Retinal pigment epithelial cell (primary cell): ENCODE results near the gene OLFM2.

Experiments used
- DNase-seq: peaks from one replicate; pipeline ENCODE4 v3.0.0-alpha.2; 2010; ENCODE audit warnings: low read depth
- H3K4me3 ChIP-seq: 2 replicates; pipeline ENCODE4 v1.5.1; 2011; ENCODE audit warnings: mild to moderate bottlenecking, low read length, control low read depth, moderate library complexity
- TF ChIP-seq, protein P1 (sequence below): conservative IDR thresholded peaks from 2 replicates; pipeline ENCODE4 v1.5.1; 2011; ENCODE audit warnings: low read depth, low read length, control low read depth, inconsistent platforms

OLFM2 gene

GRCh38 chr19:9936326-9937000 lies at the start of gene OLFM2:
Gene OLFM2 (minus strand): TSS chr19:9936515. CDS start chr19:9936366, 149 bp downstream.
- DNase-seq = no peak
- H3K4me3 ChIP-seq = no peak within 1 kb of the TSS
- TF ChIP-seq, protein P1, sequence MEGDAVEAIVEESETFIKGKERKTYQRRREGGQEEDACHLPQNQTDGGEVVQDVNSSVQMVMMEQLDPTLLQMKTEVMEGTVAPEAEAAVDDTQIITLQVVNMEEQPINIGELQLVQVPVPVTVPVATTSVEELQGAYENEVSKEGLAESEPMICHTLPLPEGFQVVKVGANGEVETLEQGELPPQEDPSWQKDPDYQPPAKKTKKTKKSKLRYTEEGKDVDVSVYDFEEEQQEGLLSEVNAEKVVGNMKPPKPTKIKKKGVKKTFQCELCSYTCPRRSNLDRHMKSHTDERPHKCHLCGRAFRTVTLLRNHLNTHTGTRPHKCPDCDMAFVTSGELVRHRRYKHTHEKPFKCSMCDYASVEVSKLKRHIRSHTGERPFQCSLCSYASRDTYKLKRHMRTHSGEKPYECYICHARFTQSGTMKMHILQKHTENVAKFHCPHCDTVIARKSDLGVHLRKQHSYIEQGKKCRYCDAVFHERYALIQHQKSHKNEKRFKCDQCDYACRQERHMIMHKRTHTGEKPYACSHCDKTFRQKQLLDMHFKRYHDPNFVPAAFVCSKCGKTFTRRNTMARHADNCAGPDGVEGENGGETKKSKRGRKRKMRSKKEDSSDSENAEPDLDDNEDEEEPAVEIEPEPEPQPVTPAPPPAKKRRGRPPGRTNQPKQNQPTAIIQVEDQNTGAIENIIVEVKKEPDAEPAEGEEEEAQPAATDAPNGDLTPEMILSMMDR = no peak

- TF ChIP-seq, protein P1 = no peak
- DNase-seq = no peak
- H3K4me3 ChIP-seq = no peak overlapping the region
These were observed 45.3 kb upstream of the OLFM2 start for GRCh38 chr19:9981406-9982260.

DNA sequence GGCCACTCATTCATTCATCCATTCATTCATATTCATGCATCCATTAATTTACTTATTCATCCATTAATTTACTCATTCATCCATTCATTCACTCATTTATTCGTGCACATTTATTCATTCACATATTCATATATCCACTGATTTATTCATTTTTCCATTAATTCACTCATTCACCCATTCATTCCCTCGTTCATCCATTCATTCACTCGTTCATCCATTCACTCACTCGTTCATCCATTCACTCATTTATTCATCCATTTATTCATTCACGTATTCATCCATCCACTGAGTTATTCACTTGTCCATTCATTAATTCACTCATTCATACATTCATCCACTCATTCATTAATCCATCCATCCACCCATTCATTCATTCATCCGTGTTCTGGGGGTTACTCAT lies 35.8 kb upstream of the OLFM2 start:
- TF ChIP-seq, protein P1 = no peak
- H3K4me3 ChIP-seq = no peak overlapping the region
- DNase-seq = no peak

DNA sequence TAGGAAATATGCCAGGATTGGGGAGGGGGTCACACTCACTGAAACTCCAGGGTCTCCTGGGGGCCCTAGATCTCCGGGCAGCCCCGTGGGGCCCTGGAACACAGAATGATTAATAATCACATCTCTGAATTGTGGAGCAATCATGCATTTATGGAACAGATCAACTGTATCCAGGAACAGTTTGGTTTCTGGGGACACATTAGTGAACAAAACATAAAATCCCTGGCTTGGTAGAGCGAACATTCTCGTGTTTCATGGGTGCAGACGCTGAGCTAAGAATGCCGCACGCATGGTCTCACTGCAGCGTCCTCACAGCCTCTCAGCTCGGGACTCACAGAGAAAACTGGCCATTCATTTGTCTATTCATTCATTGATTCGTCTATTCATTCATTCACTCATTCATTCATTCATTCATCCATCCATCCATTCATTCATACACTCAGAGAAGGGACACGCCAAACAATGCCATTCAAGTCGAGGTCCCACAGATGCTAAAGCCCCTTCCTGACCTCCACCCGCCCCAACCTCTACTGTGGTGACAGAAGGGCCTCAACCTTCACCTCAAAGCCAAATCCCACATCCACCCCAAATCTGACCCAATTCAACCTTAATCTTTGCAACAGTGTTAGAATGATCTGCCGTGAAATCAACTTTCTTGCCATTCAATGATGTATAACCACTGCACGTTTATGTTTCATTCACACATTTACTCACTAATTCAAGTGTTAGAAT lies 35.0 kb upstream of the OLFM2 start:
- DNase-seq = no peak
- TF ChIP-seq, protein P1 = no peak
- H3K4me3 ChIP-seq = no peak overlapping the region

- no peak overlapping the region for H3K4me3 ChIP-seq
- DNase-seq = no peak
- TF ChIP-seq, protein P1 = no peak
These were observed 34.2 kb upstream of the OLFM2 start for GRCh38 chr19:9970481-9970880.

DNA sequence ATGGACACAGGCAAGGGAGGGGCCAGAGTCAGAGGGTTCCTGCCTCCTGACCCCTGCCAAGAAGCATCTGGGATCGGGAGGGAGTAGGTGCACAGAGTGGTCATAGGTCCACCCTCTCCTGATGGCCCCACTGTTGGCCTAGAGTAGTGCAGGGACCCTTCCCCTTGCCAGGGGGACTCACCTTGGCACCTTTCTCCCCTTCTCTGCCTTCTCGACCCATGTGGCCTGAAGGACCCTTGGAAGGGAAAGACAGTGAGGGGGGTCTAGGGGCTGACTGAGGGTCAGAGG lies 33.3 kb upstream of the OLFM2 start:
- TF ChIP-seq, protein P1 = no peak

More for the DNA sequence above, 33.3 kb upstream of the OLFM2 start:
- no peak for DNase-seq
- H3K4me3 ChIP-seq = no peak overlapping the region
